ELR (cell line): ENCODE data around the gene UGT2A2.
A peak's percentile ranks its signal among the peaks of the same experiment; 100 is the strongest.
"Not testable (repeated sequence)": the region's sequence is repeated elsewhere in the genome, so short reads cannot be mapped to it uniquely, and the experiment has no call there.

Experiments used
- DNase-seq: peaks from one replicate; pipeline ENCODE4 v3.0.0-alpha.2; 2015; ENCODE audit warnings: low read depth

UGT2A2 gene

GRCh38 chr4:69639542-69639941, at the start of gene UGT2A2:
Gene UGT2A2, minus strand, starts transcription at chr4:69639642. Its CDS starts 2 bp downstream, at chr4:69639640.
- DNase-seq = no peak

GRCh38 chr4:69684804-69685203, 45.4 kb upstream of the UGT2A2 start:
- no peak for DNase-seq

- DNase-seq = no peak
Measured at GRCh38 chr4:69668680-69669079, 29.2 kb upstream of the UGT2A2 start.

GRCh38 chr4:69664009-69664408, 24.6 kb upstream of the UGT2A2 start:
- not testable (repeated sequence) for DNase-seq

GRCh38 chr4:69661130-69661803, 21.8 kb upstream of the UGT2A2 start:
- DNase-seq = not testable (repeated sequence)

GRCh38 chr4:69658133-69658532, 18.7 kb upstream of the UGT2A2 start:
- DNase-seq = no peak

GRCh38 chr4:69656653-69657158, 17.3 kb upstream of the UGT2A2 start:
- DNase-seq = no peak

- no peak for DNase-seq
Measured at GRCh38 chr4:69653147-69653546, 13.7 kb upstream of the UGT2A2 start, which contains the start of gene UGT2A1. Gene UGT2A1, minus strand, starts transcription at chr4:69653247. Its CDS starts 5,603 bp downstream, at chr4:69647644.

GRCh38 chr4:69650872-69651271, 11.4 kb upstream of the UGT2A2 start:
- DNase-seq = no peak

- no peak for DNase-seq
Measured at GRCh38 chr4:69649629-69650028, 10.2 kb upstream of the UGT2A2 start.

- DNase-seq = no peak
Measured at GRCh38 chr4:69649207-69649606, 9.8 kb upstream of the UGT2A2 start.

- DNase-seq = no peak
Measured at GRCh38 chr4:69642961-69643360, 3.5 kb upstream of the UGT2A2 start.

- DNase-seq = no peak
Measured at GRCh38 chr4:69640289-69640688, 847 bp upstream of the UGT2A2 start.

GRCh38 chr4:69617083-69617694, 22.3 kb downstream of the UGT2A2 start:
- peak; percentile 44 for DNase-seq

- no peak for DNase-seq
Measured at GRCh38 chr4:69610484-69610883, 29.0 kb downstream of the UGT2A2 start.

GRCh38 chr4:69601065-69601464, 38.4 kb downstream of the UGT2A2 start:
- no peak for DNase-seq

GRCh38 chr4:69600013-69600412, 39.4 kb downstream of the UGT2A2 start:
- no peak for DNase-seq

- DNase-seq = no peak
Measured at GRCh38 chr4:69594382-69594781, 45.1 kb downstream of the UGT2A2 start.

GRCh38 chr4:69591364-69591763, 48.1 kb downstream of the UGT2A2 start:
- no peak for DNase-seq

- no peak for DNase-seq
Measured at GRCh38 chr4:69589884-69590283, 49.6 kb downstream of the UGT2A2 start.

GRCh38 chr4:69584135-69584534, 55.3 kb downstream of the UGT2A2 start:
- no peak for DNase-seq

- no peak for DNase-seq
Measured at GRCh38 chr4:69583543-69583942, 55.9 kb downstream of the UGT2A2 start.

- DNase-seq = no peak
Measured at GRCh38 chr4:69577245-69577644, 62.2 kb downstream of the UGT2A2 start.
